ENCODE data around the gene PTPRH.

The PTPRH gene

DNA sequence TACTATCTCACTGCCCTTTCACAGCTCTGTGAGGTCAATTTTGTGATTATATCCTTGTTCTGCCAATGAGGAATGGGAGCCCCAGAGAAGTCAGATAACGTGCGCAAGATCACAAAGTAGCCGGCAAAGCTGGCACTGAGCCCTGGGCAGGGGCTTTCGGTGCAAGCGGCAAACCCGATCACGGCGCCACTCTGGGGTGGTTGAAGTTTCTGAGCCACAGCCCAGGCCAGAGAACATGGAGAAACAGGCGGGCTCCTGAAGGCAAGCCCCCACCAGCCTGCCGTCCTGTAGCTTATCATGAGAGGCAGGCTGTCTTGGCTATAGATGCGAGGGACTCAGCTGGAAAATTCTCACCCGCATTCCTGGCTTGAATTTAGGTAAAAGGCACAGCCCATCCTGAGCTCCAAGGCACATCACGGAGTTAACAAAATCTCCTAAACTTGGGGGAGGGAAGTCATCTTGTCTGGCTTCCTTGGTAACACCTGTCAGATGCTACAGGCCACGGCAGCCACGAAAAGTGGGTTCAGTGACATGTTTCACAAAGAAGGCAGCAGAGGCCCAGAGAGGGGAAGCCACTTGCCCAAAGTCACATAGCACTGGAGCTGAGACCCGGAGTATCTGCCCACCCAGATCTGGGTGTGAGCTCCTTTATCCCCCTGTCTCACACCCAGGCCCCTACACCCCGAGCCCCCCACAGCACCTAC, 72.8 kb downstream of the PTPRH start:
- TF ChIP-seq, protein P1, sequence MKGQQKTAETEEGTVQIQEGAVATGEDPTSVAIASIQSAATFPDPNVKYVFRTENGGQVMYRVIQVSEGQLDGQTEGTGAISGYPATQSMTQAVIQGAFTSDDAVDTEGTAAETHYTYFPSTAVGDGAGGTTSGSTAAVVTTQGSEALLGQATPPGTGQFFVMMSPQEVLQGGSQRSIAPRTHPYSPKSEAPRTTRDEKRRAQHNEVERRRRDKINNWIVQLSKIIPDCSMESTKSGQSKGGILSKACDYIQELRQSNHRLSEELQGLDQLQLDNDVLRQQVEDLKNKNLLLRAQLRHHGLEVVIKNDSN (IDR thresholded peaks at IDR 0.05): no peak
- TF ChIP-seq FOXM1 (IDR thresholded peaks at IDR 0.05; ENCODE audit: borderline replicate concordance, low read depth) (no peak), ZBTB7A (IDR thresholded peaks at IDR 0.05; ENCODE audit: low read depth) (no peak), NFIC (IDR thresholded peaks at IDR 0.05) (no peak), EGR1 (IDR thresholded peaks at IDR 0.05) (no peak), YY1 (IDR thresholded peaks at IDR 0.05; ENCODE audit: low read depth) (no peak), CEBPB (IDR thresholded peaks at IDR 0.05) (no peak), TCF12 (IDR thresholded peaks at IDR 0.05; ENCODE audit: low read depth) (no peak), TEAD4 (IDR thresholded peaks at IDR 0.05) (no peak), RAD21 (IDR thresholded peaks at IDR 0.05; ENCODE audit: low read depth) (no peak), EP300 (IDR thresholded peaks at IDR 0.05; ENCODE audit: borderline replicate concordance) (no peak), CREB1 (IDR thresholded peaks at IDR 0.05; ENCODE audit: low read depth) (no peak), TAF1 (IDR thresholded peaks at IDR 0.05; ENCODE audit: low read depth) (no peak)
- TF ChIP-seq, protein P2, sequence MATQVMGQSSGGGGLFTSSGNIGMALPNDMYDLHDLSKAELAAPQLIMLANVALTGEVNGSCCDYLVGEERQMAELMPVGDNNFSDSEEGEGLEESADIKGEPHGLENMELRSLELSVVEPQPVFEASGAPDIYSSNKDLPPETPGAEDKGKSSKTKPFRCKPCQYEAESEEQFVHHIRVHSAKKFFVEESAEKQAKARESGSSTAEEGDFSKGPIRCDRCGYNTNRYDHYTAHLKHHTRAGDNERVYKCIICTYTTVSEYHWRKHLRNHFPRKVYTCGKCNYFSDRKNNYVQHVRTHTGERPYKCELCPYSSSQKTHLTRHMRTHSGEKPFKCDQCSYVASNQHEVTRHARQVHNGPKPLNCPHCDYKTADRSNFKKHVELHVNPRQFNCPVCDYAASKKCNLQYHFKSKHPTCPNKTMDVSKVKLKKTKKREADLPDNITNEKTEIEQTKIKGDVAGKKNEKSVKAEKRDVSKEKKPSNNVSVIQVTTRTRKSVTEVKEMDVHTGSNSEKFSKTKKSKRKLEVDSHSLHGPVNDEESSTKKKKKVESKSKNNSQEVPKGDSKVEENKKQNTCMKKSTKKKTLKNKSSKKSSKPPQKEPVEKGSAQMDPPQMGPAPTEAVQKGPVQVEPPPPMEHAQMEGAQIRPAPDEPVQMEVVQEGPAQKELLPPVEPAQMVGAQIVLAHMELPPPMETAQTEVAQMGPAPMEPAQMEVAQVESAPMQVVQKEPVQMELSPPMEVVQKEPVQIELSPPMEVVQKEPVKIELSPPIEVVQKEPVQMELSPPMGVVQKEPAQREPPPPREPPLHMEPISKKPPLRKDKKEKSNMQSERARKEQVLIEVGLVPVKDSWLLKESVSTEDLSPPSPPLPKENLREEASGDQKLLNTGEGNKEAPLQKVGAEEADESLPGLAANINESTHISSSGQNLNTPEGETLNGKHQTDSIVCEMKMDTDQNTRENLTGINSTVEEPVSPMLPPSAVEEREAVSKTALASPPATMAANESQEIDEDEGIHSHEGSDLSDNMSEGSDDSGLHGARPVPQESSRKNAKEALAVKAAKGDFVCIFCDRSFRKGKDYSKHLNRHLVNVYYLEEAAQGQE (IDR thresholded peaks at IDR 0.05; ENCODE audit: low read depth): no peak
- TF ChIP-seq, protein P3, sequence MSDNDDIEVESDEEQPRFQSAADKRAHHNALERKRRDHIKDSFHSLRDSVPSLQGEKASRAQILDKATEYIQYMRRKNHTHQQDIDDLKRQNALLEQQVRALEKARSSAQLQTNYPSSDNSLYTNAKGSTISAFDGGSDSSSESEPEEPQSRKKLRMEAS (IDR thresholded peaks at IDR 0.05): no peak

DNA sequence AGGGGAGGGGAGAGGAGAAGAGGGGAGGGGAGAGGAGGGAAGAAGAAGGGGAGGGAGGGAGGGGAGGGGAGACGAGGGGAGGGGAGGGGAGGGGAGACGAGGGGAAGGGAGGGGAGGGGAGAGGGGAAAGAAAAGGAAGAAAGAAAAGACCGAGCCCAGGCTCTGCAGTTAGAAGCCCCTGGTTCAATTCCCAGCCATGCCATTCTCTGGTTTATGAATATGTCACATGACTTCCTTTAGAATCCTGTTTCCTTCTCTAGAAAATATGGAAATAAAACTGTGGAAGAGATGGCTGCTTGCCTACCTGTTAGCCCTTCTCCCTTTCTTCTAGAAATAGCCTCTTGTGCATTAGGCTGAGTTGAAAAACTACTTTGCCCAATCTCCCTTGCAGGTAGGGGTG, 74.6 kb downstream of the PTPRH start:
- TF ChIP-seq CEBPB (IDR thresholded peaks at IDR 0.05) (no peak), RAD21 (IDR thresholded peaks at IDR 0.05; ENCODE audit: low read depth) (no peak), NFIC (IDR thresholded peaks at IDR 0.05) (no peak), TAF1 (IDR thresholded peaks at IDR 0.05; ENCODE audit: low read depth) (no peak), FOXM1 (IDR thresholded peaks at IDR 0.05; ENCODE audit: borderline replicate concordance, low read depth) (no peak), ZBTB7A (IDR thresholded peaks at IDR 0.05; ENCODE audit: low read depth) (no peak), YY1 (IDR thresholded peaks at IDR 0.05; ENCODE audit: low read depth) (no peak), EP300 (IDR thresholded peaks at IDR 0.05; ENCODE audit: borderline replicate concordance) (no peak), CREB1 (IDR thresholded peaks at IDR 0.05; ENCODE audit: low read depth) (no peak), TCF12 (IDR thresholded peaks at IDR 0.05; ENCODE audit: low read depth) (no peak), TEAD4 (IDR thresholded peaks at IDR 0.05) (no peak), EGR1 (IDR thresholded peaks at IDR 0.05) (no peak)
- TF ChIP-seq, protein P3 (IDR thresholded peaks at IDR 0.05): no peak
- TF ChIP-seq, protein P1 (IDR thresholded peaks at IDR 0.05): no peak
- TF ChIP-seq, protein P2 (IDR thresholded peaks at IDR 0.05; ENCODE audit: low read depth): no peak

DNA sequence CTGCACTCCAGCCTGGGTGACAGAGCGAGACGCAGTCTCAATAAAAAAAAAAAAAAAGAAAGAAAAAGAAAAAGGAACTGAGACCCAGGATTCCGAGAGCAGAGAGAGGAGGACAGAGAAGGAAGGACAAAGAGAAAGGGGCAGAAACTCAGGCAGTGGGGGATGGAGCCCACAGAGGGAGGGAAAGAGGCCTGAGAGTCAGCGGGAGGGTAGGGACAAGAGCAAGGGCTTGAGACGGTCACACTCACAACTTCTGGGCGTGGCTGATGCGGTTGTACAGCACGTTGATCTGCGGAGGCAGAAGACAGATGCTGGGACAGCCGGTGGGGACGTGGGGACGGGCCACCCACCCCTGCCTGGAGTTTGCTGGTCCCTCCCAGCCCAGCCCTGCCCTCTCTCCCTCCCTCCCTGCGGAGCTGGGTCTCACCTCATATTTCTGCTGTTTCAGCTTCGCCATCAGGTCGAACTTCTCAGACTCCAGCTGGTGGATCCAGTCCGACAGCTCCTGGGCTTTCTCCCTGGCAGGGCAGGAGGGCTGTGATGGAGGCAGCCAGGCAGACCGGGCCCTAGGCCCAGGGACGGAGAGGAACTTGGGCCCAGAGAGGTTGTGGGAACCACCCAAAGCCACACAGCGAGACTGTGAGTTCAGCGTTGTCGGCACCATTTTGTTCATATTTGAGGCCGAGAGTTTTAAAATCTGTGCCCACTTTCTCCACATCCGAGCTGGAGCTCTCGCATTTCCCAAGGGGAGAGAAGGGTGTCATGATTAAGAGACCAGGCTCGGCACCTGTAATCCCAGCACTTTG, 75.5 kb downstream of the PTPRH start:
- TF ChIP-seq CEBPB (IDR thresholded peaks at IDR 0.05): no peak
- TF ChIP-seq, protein P3 (IDR thresholded peaks at IDR 0.05): no peak
- no peak for TF ChIP-seq YY1 (IDR thresholded peaks at IDR 0.05; ENCODE audit: low read depth)
- no peak for TF ChIP-seq FOXM1 (IDR thresholded peaks at IDR 0.05; ENCODE audit: borderline replicate concordance, low read depth)
- TF ChIP-seq EGR1 (IDR thresholded peaks at IDR 0.05): no peak
- TF ChIP-seq NFIC (IDR thresholded peaks at IDR 0.05): no peak
- no peak for TF ChIP-seq CREB1 (IDR thresholded peaks at IDR 0.05; ENCODE audit: low read depth)
- TF ChIP-seq TAF1 (IDR thresholded peaks at IDR 0.05; ENCODE audit: low read depth): no peak
- TF ChIP-seq ZBTB7A (IDR thresholded peaks at IDR 0.05; ENCODE audit: low read depth): no peak
- TF ChIP-seq EP300 (IDR thresholded peaks at IDR 0.05; ENCODE audit: borderline replicate concordance): no peak
- TF ChIP-seq, protein P1 (IDR thresholded peaks at IDR 0.05): no peak

DNA sequence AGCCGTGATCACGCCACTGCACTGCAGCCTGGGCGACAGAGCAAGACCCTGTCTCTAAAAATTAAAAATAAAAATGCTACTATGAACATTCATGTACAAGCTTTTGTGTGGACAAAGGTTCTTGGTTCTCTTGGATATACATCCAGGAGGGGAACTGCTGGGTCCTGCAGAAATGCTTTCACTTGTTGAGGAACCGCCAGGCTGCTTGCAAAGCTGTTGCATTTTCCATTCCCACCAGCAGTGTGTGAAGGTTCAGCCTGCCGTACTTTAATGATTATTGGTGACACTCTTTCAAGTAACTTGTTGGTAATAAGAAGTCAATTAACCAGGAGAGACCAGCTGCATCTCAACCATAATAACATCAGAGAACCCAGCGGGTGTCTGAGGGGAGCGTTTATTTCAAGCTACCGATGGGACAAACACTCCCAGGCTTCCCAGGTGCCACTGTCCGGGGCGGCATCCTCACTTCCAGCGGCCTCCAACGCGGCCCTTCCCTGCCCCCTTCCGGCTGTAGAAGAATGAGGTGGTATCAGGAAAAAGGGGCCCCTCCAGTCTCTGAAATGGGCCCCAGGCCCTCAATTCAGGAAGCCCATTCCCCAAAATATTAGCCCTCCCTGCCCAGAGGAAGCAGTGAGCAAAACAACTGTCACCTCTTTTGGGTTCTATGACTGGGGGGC, 76.7 kb downstream of the PTPRH start:
- TF ChIP-seq, protein P2 (IDR thresholded peaks at IDR 0.05; ENCODE audit: low read depth): no peak
- TF ChIP-seq FOXM1 (IDR thresholded peaks at IDR 0.05; ENCODE audit: borderline replicate concordance, low read depth) (no peak), CEBPB (IDR thresholded peaks at IDR 0.05) (no peak)
